B cell (primary cell): Measurements from ENCODE around the gene GPR37. TPM values are rescaled to one million over a fixed set of nuclear protein-coding genes. Genes with fewer than 3 reads are reported as not detected.

Source experiments
- ATAC-seq: fragments of 200-7000 bp; cut with Tn5 transposase; one replicate; pipeline ENCODE4 v1.10.0; 2021; ENCODE audit warnings: low read depth, mild to moderate bottlenecking, moderate number of reproducible peaks, moderate library complexity
- CTCF ChIA-PET: fragments of 350-600 bp; sonication (Branson Sonifier 250); formaldehyde crosslinking; loops from one replicate; lab custom pipeline; 2021; ENCODE audit warnings: antibody characterized with exemption, inconsistent platforms; lab: Charles Lee
- POLR2A ChIA-PET: fragments of 350-600 bp; sonication (Branson Sonifier 250); formaldehyde crosslinking; loops from one replicate; lab custom pipeline; 2021; ENCODE audit warnings: antibody characterized with exemption; lab: Charles Lee
- DNase-seq: peaks from one replicate; pipeline ENCODE4 v3.0.0; 2013
- H2AFZ ChIP-seq: 2 replicates; pipeline ENCODE4 v1.6.1; 2012; ENCODE audit warnings: mild to moderate bottlenecking, low read depth, low read length; ENCODE audit not compliant: insufficient read depth, poor library complexity, severe bottlenecking
- H3K27ac ChIP-seq, 2 donors: 1 replicate in 1 of 2; 2 replicates in 1 of 2; pipeline ENCODE4 v1.5.1; 2012 to 2013; ENCODE audit warnings: low read length in 2 of 2, mild to moderate bottlenecking in 2 of 2, moderate library complexity in 1 of 2
- H3K27me3 ChIP-seq, 4 experiments: fragments of 200-600 bp in 1 of 4; sonication (generic) in 1 of 4; replicated peaks in 1 of 4; 1 replicate in 2 of 4; 2 replicates in 2 of 4; pipeline versions ENCODE4 v1.6.1 to v1.7.0; 2013 to 2016; ENCODE audit warnings: low read length in 3 of 4, mild to moderate bottlenecking in 2 of 4, mixed read lengths in 1 of 4, moderate library complexity in 1 of 4; ENCODE audit not compliant: insufficient read depth in 4 of 4, control insufficient read depth in 3 of 4; ENCODE audit errors: control extremely low read depth in 1 of 4
- H3K36me3 ChIP-seq, 2 experiments: replicated peaks in 1 of 2; 1 replicate in 1 of 2; 2 replicates in 1 of 2; pipeline versions ENCODE4 v1.6.1 to v1.7.1; 2013; ENCODE audit warnings: low read length in 1 of 2; ENCODE audit not compliant: insufficient read depth in 2 of 2, control insufficient read depth in 1 of 2; ENCODE audit errors: control extremely low read depth in 1 of 2, extremely low read depth in 1 of 2
- H3K4me1 ChIP-seq, 2 donors: fragments of 200-600 bp in 1 of 2; sonication (generic) in 1 of 2; 1 replicate in 1 of 2; 2 replicates in 1 of 2; pipeline versions ENCODE4 v1.5.1 to v1.6.1; 2013 to 2017; ENCODE audit warnings: low read length in 2 of 2; ENCODE audit not compliant: control insufficient read depth in 2 of 2, insufficient read depth in 2 of 2
- H3K4me2 ChIP-seq: replicated peaks from 2 replicates; pipeline ENCODE3; 2012; ENCODE audit warnings: mild to moderate bottlenecking, low read depth, low read length; ENCODE audit not compliant: poor library complexity, severe bottlenecking
- H3K4me3 ChIP-seq, 5 experiments: fragments of 200-600 bp in 1 of 5; sonication (generic) in 1 of 5; 1 replicate in 3 of 5; 2 replicates in 2 of 5; pipeline versions ENCODE4 v1.5.1 to v1.7.0; 2011 to 2016; ENCODE audit warnings: low read length in 4 of 5, mild to moderate bottlenecking in 4 of 5, low read depth in 2 of 5, control low read depth in 1 of 5, moderate library complexity in 1 of 5; ENCODE audit not compliant: insufficient read depth in 1 of 5; ENCODE audit errors: control extremely low read depth in 1 of 5, extremely low read depth in 1 of 5
- H3K79me2 ChIP-seq: fragments of 200-600 bp; sonication (generic); one replicate; pipeline ENCODE4 v1.6.0; 2016; ENCODE audit warnings: low read length; ENCODE audit not compliant: control insufficient read depth, insufficient read depth
- H3K9ac ChIP-seq: fragments of 200-600 bp; sonication (generic); 2 replicates; pipeline ENCODE4 v1.6.1; 2017; ENCODE audit warnings: mild to moderate bottlenecking, low read length, moderate library complexity
- H3K9me3 ChIP-seq, 3 donors: one replicate each; pipeline versions ENCODE4 v1.6.1 to v1.7.1; 2013; ENCODE audit warnings: low read length in 2 of 3; ENCODE audit not compliant: control insufficient read depth in 2 of 3, insufficient read depth in 1 of 3; ENCODE audit errors: control extremely low read depth in 1 of 3
- H4K20me1 ChIP-seq: 2 replicates; pipeline ENCODE4 v1.6.0; 2012; ENCODE audit warnings: mild to moderate bottlenecking, low read length; ENCODE audit not compliant: insufficient read depth, control insufficient read depth, poor library complexity, severe bottlenecking
- H3K27ac Mint-ChIP-seq: one replicate; pipeline ENCODE4 v1.8.0; 2021; ENCODE audit warnings: mixed read lengths
- H3K27me3 Mint-ChIP-seq: one replicate; pipeline ENCODE4 v1.8.0; 2021; ENCODE audit warnings: mixed read lengths
- H3K4me1 Mint-ChIP-seq: one replicate; pipeline ENCODE4 v1.8.0; 2021; ENCODE audit warnings: mixed read lengths
- H3K4me3 Mint-ChIP-seq: one replicate; pipeline ENCODE4 v1.8.0; 2021; ENCODE audit warnings: mixed read lengths
- H3K9me3 Mint-ChIP-seq: one replicate; pipeline ENCODE4 v1.8.0; 2022; ENCODE audit warnings: mixed read lengths; ENCODE audit not compliant: insufficient read depth
- EZH2 ChIP-seq: IDR thresholded peaks from 2 replicates; pipeline ENCODE4 v1.6.1; 2012; ENCODE audit warnings: borderline replicate concordance, low read depth, mild to moderate bottlenecking, moderate library complexity, low read length; ENCODE audit not compliant: insufficient read depth, poor library complexity, severe bottlenecking
- WGBS: methylation state at CpG from one replicate; pipeline ENCODE4 v1.1.5; 2013; ENCODE audit warnings: missing lambda C conversion rate; ENCODE audit not compliant: insufficient coverage; 5-methylcytosine and 5-hydroxymethylcytosine counted together
- intact Hi-C: fragments of 100-400 bp; cut with micrococcal nuclease; formaldehyde crosslinking; loops from one replicate; pipeline ENCODE4 v1.10.0; 2022
- polyA plus RNA-seq: library from polyadenylated mRNA; depleted of rRNA; stranded (reverse); fragments of >200 nt; gene quantifications from 2 replicates; pipeline ENCODE4 v1.2.3, GENCODE V29; 2012
- total RNA-seq, 2 donors: library from RNA; stranded (reverse); fragments of 120-200 nt in 1 of 2; gene quantifications; 1 replicate in 1 of 2; 2 replicates in 1 of 2; pipeline versions ENCODE4 v1.2.3 to v1.2.4, GENCODE V29; 2013 to 2022
- TF ChIP-seq, protein P1 (sequence below): fragments of 200-600 bp; IDR thresholded peaks from one replicate; pipeline ENCODE4 v1.8.0; 2022; ENCODE audit warnings: antibody characterized with exemption, mild to moderate bottlenecking

The GPR37 gene
- total and polyA plus RNA-seq, 2 donors (not counting 1 experiment from before 2014, with no cell fraction given): not detected

DNA sequence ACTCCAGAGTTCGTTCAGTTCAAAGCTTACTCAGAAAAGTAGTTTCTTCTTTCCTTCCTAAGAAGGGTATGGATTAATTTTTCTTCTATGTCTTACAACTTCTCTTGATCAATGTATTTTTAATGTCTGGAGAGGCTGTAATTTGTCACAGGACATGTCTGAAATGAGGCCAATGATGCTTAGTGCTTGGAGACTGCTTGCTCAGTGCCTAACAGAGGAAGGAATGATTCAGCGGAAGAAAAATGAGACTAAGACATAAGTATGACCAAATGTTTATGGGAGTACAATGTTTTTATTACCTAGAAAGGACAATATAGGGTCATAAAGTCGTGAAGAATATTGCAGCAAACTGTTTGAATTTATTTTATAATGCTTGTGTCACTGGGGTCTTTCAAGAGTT, 43.3 kb downstream of the GPR37 start:
- no peak for TF ChIP-seq EZH2
- TF ChIP-seq, protein P1, sequence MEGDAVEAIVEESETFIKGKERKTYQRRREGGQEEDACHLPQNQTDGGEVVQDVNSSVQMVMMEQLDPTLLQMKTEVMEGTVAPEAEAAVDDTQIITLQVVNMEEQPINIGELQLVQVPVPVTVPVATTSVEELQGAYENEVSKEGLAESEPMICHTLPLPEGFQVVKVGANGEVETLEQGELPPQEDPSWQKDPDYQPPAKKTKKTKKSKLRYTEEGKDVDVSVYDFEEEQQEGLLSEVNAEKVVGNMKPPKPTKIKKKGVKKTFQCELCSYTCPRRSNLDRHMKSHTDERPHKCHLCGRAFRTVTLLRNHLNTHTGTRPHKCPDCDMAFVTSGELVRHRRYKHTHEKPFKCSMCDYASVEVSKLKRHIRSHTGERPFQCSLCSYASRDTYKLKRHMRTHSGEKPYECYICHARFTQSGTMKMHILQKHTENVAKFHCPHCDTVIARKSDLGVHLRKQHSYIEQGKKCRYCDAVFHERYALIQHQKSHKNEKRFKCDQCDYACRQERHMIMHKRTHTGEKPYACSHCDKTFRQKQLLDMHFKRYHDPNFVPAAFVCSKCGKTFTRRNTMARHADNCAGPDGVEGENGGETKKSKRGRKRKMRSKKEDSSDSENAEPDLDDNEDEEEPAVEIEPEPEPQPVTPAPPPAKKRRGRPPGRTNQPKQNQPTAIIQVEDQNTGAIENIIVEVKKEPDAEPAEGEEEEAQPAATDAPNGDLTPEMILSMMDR: no peak
- Histone ChIP-seq H3K27ac (no peak overlapping the region), H3K4me1 (no peaks in the 10 kb centered on the region), H3K79me2 (no peaks in the 10 kb centered on the region), H3K27me3 (no peaks in the 10 kb centered on the region), H4K20me1 (no peaks in the 10 kb centered on the region), H3K4me2 (no peak overlapping the region), H3K9me3 (peaks cover 0 to 4% (median 0%) of the 10 kb centered on the region in 3 donors), H3K4me3 (no peak overlapping the region), H3K9ac (no peak overlapping the region), H2AFZ (no peak overlapping the region), H3K36me3 (no peaks in the 10 kb centered on the region)
- no peak overlapping the region for H3K27ac Mint-ChIP-seq
- WGBS: 40% methylated on average over 1 of the region's 3 CpGs
- H3K4me3 Mint-ChIP-seq: no peak overlapping the region
- no peaks in the 10 kb centered on the region for H3K27me3 Mint-ChIP-seq
- ATAC-seq (no peak), DNase-seq (no peak)
- intact Hi-C loops: no loop called here
- no peaks in the 10 kb centered on the region for H3K4me1 Mint-ChIP-seq
- H3K9me3 Mint-ChIP-seq: no peaks in the 10 kb centered on the region
- CTCF ChIA-PET: no interaction called here
- POLR2A ChIA-PET: no interaction called here

DNA sequence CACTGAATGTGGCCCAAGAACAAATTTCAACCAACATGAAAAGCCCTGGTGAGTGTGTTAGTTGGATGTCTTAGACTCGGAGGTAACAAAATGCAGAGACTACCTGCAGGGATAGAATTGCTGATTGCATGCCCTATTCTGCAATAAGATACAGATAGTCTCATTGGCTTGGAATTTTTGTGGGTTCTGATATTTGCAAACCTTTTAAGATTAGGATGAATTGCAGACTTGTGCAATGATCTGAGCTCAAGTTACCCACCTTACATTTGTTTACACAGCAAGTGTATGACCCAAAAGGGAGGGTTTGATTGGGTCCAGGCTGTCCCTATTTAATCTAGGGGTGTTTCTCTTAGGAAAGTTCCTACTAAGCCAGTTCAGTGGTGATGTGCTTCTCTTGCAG, 45.4 kb downstream of the GPR37 start:
- no peaks in the 10 kb centered on the region for H3K4me1 Mint-ChIP-seq
- H3K4me3 ChIP-seq: no peak overlapping the region
- H3K4me1 ChIP-seq: no peaks in the 10 kb centered on the region
- WGBS: no CpG with 5 or more reads among the region's 1 CpG
- no peak for TF ChIP-seq EZH2
- TF ChIP-seq, protein P1: no peak
- ChIA-PET CTCF (no interaction called here), POLR2A (no interaction called here)
- no peaks in the 10 kb centered on the region for H3K9me3 ChIP-seq
- DNase-seq: no peak
- H2AFZ ChIP-seq: no peak overlapping the region
- no peak overlapping the region for H3K9ac ChIP-seq
- no peaks in the 10 kb centered on the region for H4K20me1 ChIP-seq
- H3K4me2 ChIP-seq: no peak overlapping the region
- ATAC-seq: no peak
- H3K4me3 Mint-ChIP-seq: no peak overlapping the region
- intact Hi-C loops: no loop called here
- H3K9me3 Mint-ChIP-seq: peaks cover 5% of the 10 kb centered on the region
- H3K27ac ChIP-seq: no peak overlapping the region
- no peaks in the 10 kb centered on the region for H3K79me2 ChIP-seq
- no peaks in the 10 kb centered on the region for H3K27me3 Mint-ChIP-seq
- H3K27me3 ChIP-seq: no peaks in the 10 kb centered on the region
- H3K27ac Mint-ChIP-seq: no peak overlapping the region
- H3K36me3 ChIP-seq: no peaks in the 10 kb centered on the region
